Type B pancreatic cell (in vitro differentiated cells): ENCODE data around the gene SPRN. TPM values are rescaled to one million over a fixed set of nuclear protein-coding genes. Genes with fewer than 3 reads are reported as not detected.
"Not testable (repeated sequence)": the region's sequence is repeated elsewhere in the genome, so short reads cannot be mapped to it uniquely, and the experiment has no call there.

Experiments
- DNase-seq: peaks from one replicate; pipeline ENCODE4 v3.0.0; 2021; ENCODE audit warnings: mixed read lengths; ENCODE audit not compliant: unreplicated experiment; ENCODE audit errors: extremely low spot score
- H3K27ac Mint-ChIP-seq: 2 replicates; pipeline ENCODE4 v1.8.0; 2021; ENCODE audit warnings: mild to moderate bottlenecking, mixed read lengths
- H3K27me3 Mint-ChIP-seq: 2 replicates; pipeline ENCODE4 v1.8.0; 2021; ENCODE audit warnings: mixed read lengths
- H3K36me3 Mint-ChIP-seq: 2 replicates; pipeline ENCODE4 v1.8.0; 2021; ENCODE audit warnings: mixed read lengths
- H3K4me1 Mint-ChIP-seq: one replicate; pipeline ENCODE4 v1.8.0; 2021; ENCODE audit warnings: mixed read lengths; ENCODE audit not compliant: unreplicated experiment
- H3K4me3 Mint-ChIP-seq: 2 replicates; pipeline ENCODE4 v1.8.0; 2021; ENCODE audit warnings: mild to moderate bottlenecking, mixed read lengths
- H3K9me3 Mint-ChIP-seq: 2 replicates; pipeline ENCODE4 v1.8.0; 2021; ENCODE audit warnings: mixed read lengths
- CTCF ChIP-seq: fragments of 200-600 bp; sonication (generic); conservative IDR thresholded peaks from 2 replicates; pipeline ENCODE4 v1.5.0; 2021; ENCODE audit warnings: antibody characterized with exemption, mild to moderate bottlenecking
- long read RNA-seq: library from polyadenylated mRNA; unstranded; transcript quantifications from one replicate; pipeline ENCODE4 v2.0.0, GENCODE V29; 2020
- total RNA-seq: library from RNA; stranded (reverse); gene quantifications from 2 replicates; pipeline ENCODE4 v1.2.1, GENCODE V29; 2021; ENCODE audit warnings: low replicate concordance

SPRN gene, protein sequence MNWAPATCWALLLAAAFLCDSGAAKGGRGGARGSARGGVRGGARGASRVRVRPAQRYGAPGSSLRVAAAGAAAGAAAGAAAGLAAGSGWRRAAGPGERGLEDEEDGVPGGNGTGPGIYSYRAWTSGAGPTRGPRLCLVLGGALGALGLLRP
- 0.21 and 0.56 TPM in 2 replicates for total RNA-seq
- long read RNA-seq, result 0 reads

- not testable (repeated sequence) for H3K9me3 Mint-ChIP-seq, H3K36me3 Mint-ChIP-seq, H3K4me1 Mint-ChIP-seq, DNase-seq, H3K27ac Mint-ChIP-seq, H3K27me3 Mint-ChIP-seq
- peak within 1 kb of the TSS; percentile 49 for H3K4me3 Mint-ChIP-seq
Observed at GRCh38 chr10:133424601-133425000, at the start of gene SPRN. Gene SPRN, minus strand, starts transcription at chr10:133424625. Its CDS starts 944 bp downstream, at chr10:133423681.

DNA sequence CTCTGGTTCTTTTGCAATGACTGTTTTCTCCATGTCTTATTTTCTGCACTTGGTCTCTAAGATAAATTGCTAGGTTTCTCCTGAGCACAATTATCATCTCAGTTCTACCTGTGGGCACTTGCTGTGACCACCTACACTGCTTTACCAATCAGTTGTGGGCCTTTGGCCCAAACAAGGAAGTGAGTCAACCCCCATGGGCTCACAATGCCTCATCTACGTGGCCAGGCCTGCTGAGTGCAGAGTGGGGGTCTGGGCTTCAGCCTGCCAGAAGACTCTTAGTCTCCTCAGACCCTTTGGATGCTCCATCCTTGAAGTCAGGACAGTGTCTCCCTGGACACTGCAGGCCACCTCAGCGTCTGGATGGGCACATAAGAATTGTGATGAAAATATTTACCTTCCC lies 49.6 kb upstream of the SPRN start:
- Mint-ChIP-seq H3K27ac (no peak overlapping the region), H3K4me3 (no peak overlapping the region), H3K4me1 (no peaks in the 10 kb centered on the region), H3K27me3 (no peaks in the 10 kb centered on the region), H3K9me3 (peaks cover 4% of the 10 kb centered on the region), H3K36me3 (no peaks in the 10 kb centered on the region)
- no peak for TF ChIP-seq CTCF
- DNase-seq, result no peak

GRCh38 chr10:133473270-133473669 lies 48.8 kb upstream of the SPRN start:
- peaks cover 4% of the 10 kb centered on the region for H3K9me3 Mint-ChIP-seq
- H3K4me3 Mint-ChIP-seq, result no peak overlapping the region
- TF ChIP-seq CTCF, result no peak
- no peak overlapping the region for H3K27ac Mint-ChIP-seq
- no peak for DNase-seq
- H3K27me3 Mint-ChIP-seq, result no peaks in the 10 kb centered on the region
- no peaks in the 10 kb centered on the region for H3K4me1 Mint-ChIP-seq
- H3K36me3 Mint-ChIP-seq, result no peaks in the 10 kb centered on the region

- no peak for TF ChIP-seq CTCF
- Mint-ChIP-seq H3K4me3 (no peak overlapping the region), H3K36me3 (no peaks in the 10 kb centered on the region), H3K27ac (no peak overlapping the region), H3K27me3 (no peaks in the 10 kb centered on the region), H3K9me3 (peaks cover 4% of the 10 kb centered on the region), H3K4me1 (no peaks in the 10 kb centered on the region)
- DNase-seq, result no peak
Observed at GRCh38 chr10:133471300-133472109, 47.1 kb upstream of the SPRN start.

DNA sequence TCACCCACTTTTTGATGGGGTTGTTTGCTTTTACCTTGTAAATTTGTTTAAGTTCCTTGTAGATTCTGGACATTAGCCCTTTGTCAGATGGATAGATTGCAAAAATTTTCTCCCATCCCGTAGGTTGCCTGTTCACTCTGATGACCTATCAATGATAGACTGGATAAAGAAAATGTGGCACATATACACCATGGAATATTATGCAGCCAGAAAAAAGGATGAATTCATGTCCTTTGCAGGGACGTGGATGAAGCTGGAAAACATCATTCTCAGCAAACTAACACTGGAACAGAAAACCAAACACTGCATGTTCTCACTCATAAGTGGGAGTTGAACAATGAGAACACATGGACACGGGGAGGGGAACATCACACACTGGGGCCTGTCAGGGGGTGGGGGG lies 44.8 kb upstream of the SPRN start:
- H3K4me1 Mint-ChIP-seq, DNase-seq, H3K27me3 Mint-ChIP-seq, H3K4me3 Mint-ChIP-seq, H3K27ac Mint-ChIP-seq, H3K9me3 Mint-ChIP-seq, H3K36me3 Mint-ChIP-seq: not testable (repeated sequence)

- Mint-ChIP-seq H3K4me3 (no peak overlapping the region), H3K36me3 (no peaks in the 10 kb centered on the region), H3K27ac (no peak overlapping the region), H3K9me3 (peaks cover 8% of the 10 kb centered on the region), H3K27me3 (no peaks in the 10 kb centered on the region), H3K4me1 (no peaks in the 10 kb centered on the region)
- no peak for TF ChIP-seq CTCF
- DNase-seq, result no peak
Observed at GRCh38 chr10:133467286-133467911, 43.0 kb upstream of the SPRN start.
